GM19351 (cell line): ENCODE results near the gene KIF18B.

ENCODE experiments used
- ATAC-seq: cut with Tn5 transposase; IDR thresholded peaks from one replicate; pipeline ENCODE4 v1.9.1; 2021; ENCODE audit warnings: mild to moderate bottlenecking, moderate library complexity; ENCODE audit not compliant: unreplicated experiment

KIF18B gene

DNA sequence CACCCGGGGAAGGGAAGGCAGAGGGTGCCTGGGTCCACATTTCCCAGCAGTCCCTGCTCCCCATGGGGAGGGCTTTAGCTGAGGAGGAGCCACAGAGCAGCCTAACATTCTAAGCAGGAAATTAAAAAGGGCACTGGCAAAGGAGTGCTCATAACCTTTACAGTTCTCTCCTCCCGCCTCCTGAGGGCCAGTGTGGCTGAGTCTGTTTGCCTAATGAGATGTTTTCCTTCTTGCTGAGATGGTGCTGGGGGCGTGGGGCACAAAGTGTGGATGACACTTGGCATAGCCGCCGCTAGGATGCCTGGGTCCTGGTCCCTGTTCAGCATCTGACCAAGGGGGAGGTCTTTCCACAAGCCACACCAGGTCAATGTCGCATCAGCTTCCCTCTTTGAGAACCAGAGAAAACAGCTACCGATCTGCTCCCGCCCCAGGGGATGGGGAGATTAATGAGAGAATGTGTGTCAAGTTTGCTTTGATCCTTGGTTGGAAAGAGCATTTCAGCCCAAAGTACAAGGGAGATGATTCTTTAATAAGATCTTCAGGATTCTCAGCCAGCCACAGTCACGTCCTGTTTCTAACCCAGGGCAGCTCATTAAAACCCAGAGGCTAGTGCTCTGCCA lies 5.8 kb downstream of the KIF18B start:
- no peak for ATAC-seq

DNA sequence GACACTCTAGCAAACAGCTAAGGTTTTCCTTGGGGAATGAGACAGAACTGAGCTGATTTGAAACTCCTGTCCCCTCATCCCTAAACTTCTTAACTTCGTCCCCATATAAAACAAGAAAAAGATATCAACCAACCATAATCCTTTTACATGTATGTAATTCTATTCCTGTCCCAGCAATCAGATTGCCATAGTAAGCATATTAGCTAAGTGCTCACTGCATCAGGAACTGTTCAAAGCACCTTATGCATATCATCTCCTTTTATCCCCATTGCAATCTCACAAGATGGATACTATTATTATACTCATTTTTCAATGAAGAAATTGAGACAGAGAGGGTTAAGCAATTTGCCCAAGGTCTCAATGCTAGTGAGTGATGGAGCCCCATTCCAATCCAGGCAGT lies 6.8 kb downstream of the KIF18B start:
- ATAC-seq: no peak

DNA sequence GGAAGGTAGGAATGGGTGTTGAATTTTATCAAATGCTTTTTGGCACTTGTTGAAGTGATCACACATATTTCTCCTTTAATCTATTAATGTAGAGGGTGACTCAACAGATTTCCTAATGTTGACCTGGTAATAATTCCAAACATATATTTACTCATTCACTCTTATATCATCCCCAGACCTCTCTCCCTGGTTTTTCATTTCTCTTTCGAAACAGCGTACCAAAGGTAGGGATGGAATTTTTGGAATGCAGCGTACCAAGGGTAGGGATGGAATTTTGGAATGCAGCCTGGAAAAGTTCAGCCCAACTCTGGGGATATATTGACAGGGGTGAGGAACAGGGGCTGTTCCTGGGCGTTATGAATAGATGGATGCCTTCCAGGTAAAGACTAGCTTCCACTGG lies 7.3 kb downstream of the KIF18B start:
- ATAC-seq: no peak

DNA sequence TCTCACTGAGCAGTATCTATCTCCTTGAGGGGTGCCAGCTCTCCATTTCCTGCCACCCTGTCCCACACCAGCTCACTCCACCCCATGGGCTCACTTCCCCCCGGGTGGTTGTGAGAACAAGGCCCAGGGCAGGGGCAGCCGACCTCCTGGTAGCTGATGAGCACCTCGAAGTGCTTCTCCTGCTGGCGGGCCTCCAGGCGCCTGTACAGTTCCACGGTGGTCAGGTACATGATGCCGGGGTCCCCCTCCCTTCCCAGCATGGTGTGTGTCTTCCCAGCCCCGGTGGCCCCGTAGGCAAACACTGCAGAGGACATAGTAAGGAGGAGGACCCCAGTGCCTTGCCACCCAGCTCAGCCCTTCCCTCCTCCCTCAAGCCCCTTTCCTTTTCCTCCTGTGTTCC lies 12.5 kb downstream of the KIF18B start:
- ATAC-seq: no peak

DNA sequence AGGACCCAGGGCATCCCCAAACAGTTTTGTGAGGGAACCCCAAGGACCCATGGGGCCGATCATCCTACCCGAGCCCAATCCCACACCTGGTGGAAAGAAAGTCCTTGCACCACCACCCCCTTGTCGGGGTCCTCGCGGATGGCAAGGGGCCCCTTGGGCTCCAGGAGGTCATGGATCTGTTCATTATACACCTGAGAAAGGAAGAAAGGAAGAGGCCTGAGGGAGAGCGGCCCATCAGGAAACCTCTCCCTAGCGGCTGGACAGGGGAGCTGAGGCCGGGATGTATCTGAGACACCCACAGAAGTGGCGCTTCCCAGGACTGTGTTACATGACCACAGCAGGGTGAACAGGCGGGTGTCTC lies 12.8 kb downstream of the KIF18B start:
- ATAC-seq: no peak

DNA sequence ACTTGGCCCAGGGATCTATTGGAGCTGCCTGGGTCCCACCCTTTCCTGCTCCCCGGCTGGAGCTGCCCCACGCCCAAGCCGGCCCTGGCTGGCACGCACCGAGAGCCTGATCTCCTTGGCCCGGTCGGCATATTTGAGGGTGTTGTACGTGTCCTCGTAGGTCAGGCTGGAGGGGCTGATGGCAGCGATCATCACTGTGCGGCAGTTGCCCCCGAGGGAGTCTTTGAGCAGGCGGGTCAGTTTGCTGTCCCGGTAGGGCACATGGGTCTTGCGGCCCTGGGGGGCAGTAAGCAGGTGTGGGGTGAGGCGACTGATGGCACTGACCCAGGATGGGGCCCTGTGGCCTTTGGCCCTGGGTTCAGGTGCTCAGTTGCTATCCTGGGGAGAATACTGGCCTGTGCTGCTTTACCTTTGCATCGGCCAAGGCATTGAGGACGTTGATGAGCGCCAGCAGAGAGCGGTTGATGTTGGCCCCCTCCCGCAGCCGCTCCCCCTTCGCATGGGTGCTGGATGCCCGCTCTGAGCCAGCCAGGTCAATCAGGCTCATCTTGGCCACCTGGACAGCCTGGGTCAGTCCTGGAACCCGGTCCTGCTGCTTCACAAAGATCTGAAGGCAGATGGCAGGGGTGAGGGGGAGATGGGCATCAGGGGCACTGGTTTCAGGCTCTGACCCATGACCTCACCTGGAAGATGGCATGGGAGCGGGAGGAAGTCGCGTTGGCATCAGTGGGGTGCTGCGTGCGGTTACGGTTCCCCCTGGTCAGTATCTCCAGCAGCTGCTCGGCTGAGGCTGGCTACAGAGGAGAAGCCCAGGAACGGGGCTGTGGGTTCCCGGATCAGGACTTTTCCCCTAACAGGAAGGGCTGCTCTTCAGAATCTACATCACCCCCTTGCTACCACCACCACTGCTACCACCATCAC lies 13.5 kb downstream of the KIF18B start:
- ATAC-seq: no peak

DNA sequence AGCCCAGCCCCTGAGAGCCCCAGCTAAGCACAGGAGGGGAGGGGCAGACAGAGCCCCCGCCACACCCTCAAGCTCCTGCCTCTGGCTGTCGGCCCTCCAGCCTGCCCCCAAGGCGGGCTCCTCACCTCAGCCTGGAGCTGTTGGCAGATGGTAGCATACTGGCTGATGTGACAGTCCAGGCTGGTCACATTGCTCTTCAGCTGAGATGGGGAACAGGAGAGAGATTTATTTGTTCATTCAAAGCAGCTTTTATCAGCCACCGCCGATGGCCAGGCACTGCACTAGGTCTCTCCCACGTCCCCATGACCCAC lies 14.8 kb downstream of the KIF18B start:
- ATAC-seq: no peak

DNA sequence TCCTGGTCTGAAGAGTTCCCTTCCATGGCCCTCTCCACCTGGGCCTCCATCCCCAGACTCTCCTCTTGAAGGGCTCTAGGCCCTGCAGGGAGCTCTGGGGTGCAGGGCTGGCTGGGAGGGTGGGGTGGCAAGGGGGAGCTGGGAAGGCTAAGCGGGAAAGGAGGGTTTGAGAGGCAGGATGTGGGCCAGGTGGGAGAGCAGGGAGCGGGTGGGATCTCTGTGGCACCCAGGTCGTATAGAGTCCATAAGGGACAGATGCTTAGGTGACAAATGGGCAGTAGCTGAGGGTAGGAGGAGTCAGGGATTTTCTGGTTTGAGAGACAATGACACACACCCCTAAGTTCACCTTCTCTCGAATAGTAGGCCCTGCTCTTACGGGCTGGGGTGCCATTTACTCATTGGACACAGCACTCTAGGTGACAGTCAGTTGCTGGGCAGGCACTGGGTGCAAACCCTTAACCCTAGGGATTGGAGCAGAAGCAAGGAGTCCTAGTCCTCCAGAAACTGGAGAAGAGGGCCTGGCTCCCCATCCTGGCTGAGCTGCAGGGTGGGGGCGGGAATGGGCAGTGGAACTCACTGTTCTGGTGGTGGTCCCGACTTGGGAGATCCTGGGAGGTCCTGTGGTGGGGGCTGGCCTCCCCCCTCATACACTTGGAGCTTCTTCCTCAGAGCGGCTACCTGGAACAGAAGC lies 15.3 kb downstream of the KIF18B start:
- no peak for ATAC-seq

DNA sequence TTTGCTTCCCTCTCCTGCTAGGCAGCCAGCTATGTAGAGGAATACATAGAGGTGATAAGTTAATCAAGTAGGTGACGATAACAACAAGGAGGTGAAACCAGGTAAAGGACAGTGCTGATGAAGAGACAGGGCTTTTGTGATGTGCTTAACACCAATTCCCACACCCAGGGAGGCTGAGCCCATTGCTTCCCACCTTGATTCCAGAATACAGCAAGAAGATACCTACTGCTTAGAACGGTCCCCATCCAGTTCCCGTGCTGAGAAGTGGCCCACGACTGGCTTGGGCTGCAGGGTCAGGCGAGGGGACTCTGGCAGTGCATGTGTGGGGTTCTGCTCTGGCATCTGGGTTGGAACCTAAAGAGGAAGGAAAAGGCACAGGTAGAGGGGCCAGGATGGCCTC lies 16.2 kb downstream of the KIF18B start:
- ATAC-seq: no peak

DNA sequence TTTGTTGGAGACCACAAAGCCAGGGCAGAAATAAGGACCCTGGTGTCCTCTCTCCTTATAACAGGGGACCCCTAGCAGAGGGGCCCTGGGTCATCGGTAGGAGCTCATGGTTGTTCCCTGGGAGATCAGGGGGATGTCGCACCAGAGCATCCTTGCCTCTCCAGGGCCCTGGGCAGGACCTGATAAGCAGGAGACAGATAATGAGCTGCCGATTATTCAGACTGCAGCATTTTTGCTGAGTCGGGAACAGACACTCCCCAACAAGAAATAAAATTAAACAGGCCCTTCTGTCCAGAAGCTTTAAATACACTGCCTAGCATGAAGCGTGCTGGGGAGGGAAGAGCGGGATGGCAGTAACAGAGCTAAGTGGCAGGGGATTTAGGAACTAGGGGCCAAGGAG lies 16.9 kb downstream of the KIF18B start:
- ATAC-seq: no peak

DNA sequence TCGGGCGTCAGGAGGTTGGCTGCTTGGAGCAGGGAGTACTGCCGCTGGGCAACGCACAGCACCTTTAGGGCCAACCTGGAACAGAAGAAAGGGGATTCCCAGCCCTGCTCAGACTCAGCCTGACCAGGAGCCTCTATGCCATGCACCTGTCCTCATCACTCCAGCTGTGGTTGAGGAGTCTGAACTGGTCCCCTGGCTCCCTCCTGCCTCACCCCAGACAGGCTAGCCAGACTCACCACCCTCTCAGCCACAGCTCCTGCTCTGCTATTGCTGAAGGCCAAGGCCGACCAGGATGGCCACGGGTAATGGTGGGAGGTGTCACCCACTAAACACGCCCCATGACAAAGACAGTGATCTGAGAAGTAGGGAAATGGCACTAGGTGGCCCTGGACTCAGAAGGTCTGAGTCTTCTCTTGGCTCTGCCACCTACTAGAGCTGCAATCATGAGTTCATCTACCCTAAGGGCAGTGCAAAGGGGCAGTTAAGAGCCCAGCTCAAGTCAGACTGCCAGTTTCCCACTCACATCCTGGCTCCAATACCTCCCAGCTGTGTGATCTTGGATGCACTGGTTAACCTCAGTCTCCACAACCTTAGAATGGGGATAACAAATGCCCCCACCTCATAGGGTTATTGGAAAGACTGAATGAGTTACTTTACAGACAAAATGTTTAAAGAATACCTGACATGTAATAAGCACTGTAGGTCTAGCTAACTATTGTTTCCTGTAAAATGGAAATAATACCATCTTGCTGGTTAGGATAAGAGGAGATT lies 18.4 kb downstream of the KIF18B start:
- no peak for ATAC-seq

DNA sequence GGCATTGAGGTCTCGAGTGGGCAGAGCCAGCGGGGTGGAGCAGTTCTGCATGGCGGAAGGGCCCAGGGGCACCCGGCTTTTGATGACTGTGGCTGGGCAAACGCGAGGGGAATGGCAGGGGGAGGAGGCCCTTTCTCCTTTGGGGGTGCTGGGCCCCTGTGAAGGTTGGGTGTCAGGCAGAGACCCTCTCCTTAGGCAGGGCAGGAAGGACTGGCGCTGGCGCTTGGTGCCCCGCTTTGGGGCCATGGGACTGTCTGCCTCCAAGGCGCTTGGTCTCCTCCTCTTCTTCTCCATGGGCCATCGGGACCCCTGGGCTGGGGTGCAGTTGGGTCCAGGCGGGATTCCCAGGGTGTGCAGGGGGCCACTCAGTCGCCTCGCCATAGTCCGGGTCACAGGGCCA lies 19.4 kb downstream of the KIF18B start:
- no peak for ATAC-seq

DNA sequence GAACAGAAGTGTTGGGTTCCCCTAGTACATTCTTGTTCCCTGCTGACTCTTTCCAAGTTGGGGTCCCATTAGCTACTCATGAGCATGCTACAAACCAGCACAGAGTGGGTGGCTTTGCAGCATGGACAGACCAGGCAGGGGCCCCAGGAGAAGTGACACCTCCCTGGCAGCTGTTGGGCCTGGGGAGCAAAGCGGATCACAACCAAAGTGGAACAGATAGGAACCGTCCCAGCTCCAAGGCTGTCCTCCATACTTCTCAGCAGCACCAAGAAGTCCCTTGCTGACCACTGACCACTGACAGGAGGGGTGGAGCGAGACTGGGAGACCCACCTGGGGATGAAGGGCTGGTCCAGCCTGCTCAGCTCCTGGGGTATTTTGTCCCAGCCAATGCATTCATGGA lies 19.9 kb downstream of the KIF18B start:
- ATAC-seq: no peak

DNA sequence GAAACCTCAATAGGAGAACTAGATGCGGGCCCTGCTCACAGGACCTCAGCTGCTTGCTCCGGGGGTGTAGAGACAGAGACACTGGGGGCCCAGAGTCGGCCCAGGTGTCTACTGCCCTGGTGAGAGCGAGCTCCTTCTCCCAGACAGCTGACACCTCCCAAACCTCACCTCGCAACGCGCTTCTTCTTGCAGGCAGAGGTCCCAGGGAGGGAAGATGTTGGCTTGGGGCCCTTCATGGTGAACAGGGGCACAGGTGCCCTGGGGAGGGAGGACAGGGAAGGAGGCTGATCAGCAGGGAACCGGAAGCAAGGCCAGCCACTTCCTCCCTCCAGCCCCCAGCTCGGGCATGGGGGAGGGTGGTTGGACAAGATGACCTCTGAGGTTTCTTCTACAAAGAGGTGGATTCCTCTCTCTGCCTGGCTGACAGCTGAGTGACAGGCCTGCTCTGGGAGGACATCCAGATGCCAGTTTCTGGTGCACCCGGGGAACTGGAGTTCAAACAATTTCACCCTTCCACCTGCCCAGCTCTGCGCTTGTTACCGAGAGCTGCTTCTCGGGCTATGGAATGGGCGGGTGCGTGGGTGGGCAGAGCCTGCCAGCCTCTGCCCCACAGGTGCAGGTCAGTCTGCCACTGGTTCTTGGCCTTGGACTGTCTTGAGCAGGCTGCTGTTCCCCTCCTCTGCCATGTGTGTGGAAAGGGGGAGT lies 20.6 kb downstream of the KIF18B start:
- no peak for ATAC-seq

DNA sequence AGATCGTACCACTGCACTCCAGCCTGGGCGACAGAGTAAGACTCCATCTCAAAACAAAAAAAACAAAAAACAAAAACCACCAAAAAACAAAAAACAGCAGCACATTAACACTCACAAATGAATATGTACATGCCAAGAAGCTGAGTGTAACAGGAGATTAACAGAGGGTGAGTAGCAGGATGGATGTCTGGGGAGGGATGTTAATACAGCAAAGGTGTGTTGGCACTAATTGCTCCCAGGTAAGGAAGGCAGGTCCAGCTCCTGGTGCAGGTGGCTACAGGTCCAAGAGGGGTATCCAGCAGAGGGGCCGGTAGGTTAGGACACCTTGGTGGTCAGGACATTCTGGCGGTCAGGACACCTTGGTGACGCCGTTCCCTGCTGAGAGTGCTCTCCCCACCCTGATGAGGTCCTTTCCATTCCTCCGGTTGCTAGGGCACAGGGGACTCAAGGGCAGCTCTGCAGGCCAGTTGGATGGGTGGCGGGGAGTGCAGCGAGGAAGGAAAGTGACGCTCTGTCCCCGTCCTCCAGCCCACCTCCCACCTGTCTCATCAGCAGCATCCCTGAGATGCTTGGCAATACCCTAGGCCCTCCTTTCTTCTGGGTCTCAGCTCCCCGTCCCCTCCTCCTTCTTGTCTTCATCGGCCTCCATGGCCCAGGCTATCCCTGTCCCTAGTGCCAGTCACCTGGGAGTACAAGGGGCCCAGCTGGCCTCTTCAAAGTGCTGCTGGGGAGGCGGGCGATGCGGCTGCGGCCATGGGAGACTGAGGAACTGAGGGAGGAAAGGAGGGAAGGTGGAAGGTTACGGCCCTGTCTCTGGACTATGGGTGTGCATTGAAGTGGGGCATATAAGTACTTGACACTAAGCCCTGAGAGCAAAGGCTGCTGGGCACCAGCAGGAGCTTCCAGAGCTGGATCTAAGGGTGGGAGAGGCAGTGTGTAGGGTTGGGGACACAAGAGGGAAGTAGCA lies 21.6 kb downstream of the KIF18B start:
- no peak for ATAC-seq

DNA sequence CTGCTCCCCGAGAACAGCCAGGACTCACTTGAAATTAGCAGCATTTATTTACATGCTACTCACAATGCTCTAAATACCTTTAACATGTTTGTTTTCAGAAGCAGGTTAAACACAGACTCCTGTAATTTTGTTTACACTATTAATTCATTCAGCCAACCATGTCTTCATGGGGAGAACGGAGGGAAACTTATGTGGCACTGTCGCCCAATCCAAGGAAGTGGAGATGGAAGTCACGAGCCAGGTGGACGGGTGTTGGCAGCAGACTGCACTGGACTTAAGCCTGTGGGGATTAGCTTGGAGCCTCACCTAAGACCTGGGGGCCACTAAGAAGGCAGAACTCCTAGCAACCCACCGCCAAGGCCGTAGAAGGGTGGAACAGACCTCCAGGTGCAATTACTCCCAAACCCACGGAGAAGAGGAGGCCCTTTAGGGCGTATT lies 23.4 kb downstream of the KIF18B start:
- no peak for ATAC-seq

DNA sequence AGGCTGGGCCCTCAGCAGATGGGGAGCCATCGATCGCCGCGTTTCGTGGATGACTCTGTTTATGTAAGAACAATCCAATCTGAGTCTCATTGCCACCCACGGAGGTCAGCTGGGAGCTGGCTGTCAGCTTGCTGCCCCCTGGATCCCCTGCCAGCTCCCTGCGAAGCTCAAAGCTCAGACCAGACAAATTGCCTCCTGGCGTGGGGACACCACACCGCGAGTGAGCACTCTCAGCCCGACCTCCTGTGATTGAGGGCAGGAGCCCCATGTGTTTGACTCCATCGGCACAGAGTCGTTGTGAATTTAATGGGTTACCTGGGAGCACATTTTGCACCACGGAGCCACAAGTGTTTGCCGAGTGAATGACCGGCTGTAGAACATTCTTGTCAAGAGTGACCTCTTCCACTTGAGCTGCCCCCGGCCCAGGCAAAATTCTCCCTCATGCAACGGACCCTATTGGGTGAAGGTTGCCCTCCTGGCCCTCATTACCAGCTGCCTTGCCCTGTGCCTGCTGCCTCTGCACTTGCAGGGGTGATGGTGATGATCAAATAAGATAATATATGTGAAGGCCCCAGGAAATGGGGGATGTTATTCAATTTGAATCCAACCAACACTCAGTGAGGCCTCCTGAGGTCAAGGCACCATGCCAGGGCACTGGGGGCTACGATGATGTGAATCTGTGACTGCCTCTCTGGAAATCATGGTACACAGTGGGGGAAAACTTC lies 24.7 kb downstream of the KIF18B start:
- no peak for ATAC-seq

DNA sequence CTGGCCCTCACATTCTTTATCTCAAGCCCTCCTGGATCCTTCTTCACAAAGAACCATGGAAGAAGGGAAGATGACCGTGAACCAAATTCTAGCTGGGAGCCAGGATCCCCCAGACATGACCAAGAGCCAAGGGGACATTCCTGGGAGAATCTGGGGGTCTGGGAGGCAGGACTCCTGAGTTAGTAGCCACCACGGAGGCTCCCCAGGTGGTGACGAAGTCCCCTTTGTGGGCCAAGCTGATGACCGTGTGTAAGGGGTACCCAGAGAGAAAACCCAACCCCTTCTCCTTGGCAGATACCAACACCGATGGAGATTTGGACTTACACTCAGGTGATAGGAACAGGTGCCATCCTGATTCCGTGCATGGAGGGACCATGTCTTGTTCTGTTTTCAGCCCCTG lies 25.4 kb downstream of the KIF18B start:
- no peak for ATAC-seq
